SH-SY5Y (cell line): ENCODE data around the gene CACNA2D4.

Source experiments
- GATA2 ChIP-seq: IDR thresholded peaks from 2 replicates; pipeline ENCODE4 v1.6.1; 2011; ENCODE audit warnings: mild to moderate bottlenecking, low read depth, low read length
- GATA3 ChIP-seq: IDR thresholded peaks from 2 replicates; pipeline ENCODE4 v1.6.1; 2011; ENCODE audit warnings: low read depth, mild to moderate bottlenecking, low read length, moderate library complexity

DNA sequence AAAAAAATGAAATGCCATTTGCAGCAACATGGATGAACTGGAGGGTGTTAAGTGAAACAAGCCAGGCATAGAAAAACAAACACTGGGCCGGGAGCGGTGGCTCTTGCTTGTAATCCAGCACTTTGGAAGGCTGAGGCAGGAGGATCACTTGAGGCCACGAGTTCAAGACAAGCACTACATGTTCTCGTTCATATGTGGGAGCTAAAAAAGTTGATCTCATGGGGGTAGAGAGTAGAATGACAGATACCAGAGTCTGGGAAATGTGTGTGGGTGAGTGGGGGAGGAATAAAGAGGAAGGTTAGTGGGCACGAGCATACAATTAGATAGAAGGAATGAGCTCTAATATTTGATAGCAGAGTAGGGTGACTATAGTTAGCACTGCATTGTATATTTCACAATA, 21.5 kb downstream of the CACNA2D4 start:
- TF ChIP-seq GATA2 (no peak), GATA3 (no peak)
